ENCODE results near the gene HPS5.

The HPS5 gene

DNA sequence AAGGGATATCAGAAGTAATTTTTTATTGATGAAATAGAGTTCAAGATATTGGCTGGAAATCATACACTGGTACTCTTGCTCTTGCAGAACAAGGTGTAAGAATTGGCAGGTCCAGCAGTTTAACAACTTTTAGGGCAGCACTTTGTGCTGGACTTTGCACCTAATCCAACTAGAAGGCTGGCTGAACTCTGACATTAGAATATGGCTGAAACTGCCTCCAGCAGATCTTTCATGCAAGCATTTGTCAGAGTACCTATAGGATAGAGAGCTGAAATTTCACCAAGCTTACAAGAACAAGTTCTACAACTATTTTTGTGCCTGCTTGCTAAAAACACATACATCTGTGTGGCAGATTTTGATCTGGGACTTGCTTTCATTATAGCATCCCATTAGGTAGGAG lies 17.2 kb downstream of the HPS5 start:
- Histone ChIP-seq H3K9ac (ENCODE audit: low read length) (no peak overlapping the region), H3K27me3 (ENCODE audit: control insufficient read depth, insufficient read depth, low read length) (no peaks in the 10 kb centered on the region), H3K9me3 (ENCODE audit: control insufficient read depth, insufficient read depth, low read depth, low read length) (no peaks in the 10 kb centered on the region), H3K27ac (ENCODE audit: low read depth, low read length) (no peak overlapping the region), H3K4me1 (ENCODE audit: control insufficient read depth, insufficient read depth, low read length) (no peaks in the 10 kb centered on the region), H3K36me3 (ENCODE audit: control insufficient read depth, insufficient read depth, low read length) (peaks cover 94% of the 10 kb centered on the region), H3K4me3 (ENCODE audit: low read depth, low read length) (no peak overlapping the region)

DNA sequence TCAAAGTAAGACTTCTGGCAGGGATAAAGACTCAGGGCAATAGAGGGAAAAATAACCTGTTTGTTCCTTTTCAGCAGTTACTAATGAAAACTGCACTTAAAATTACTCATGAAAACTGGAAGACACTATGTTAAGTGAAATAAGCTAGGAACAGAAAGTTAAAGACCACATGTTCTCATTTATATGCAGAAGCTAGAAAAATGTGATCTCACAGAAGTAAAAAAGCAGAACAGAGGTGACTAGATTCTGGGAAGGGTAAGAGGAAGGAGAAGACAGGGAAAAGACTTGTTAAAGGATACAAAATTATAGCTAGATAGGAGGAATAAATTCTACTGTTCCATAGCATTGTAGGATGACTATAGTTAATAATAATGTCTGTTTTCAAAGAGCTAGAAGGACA lies 22.2 kb downstream of the HPS5 start:
- H3K4me1 ChIP-seq (ENCODE audit: control insufficient read depth, insufficient read depth, low read length) = no peaks in the 10 kb centered on the region
- no peak overlapping the region for H3K4me3 ChIP-seq (ENCODE audit: low read depth, low read length)
- peaks cover 95% of the 10 kb centered on the region for H3K36me3 ChIP-seq (ENCODE audit: control insufficient read depth, insufficient read depth, low read length)
- no peaks in the 10 kb centered on the region for H3K27me3 ChIP-seq (ENCODE audit: control insufficient read depth, insufficient read depth, low read length)
- no peak overlapping the region for H3K9ac ChIP-seq (ENCODE audit: low read length)
- no peak overlapping the region for H3K27ac ChIP-seq (ENCODE audit: low read depth, low read length)
- no peaks in the 10 kb centered on the region for H3K9me3 ChIP-seq (ENCODE audit: control insufficient read depth, insufficient read depth, low read depth, low read length)

DNA sequence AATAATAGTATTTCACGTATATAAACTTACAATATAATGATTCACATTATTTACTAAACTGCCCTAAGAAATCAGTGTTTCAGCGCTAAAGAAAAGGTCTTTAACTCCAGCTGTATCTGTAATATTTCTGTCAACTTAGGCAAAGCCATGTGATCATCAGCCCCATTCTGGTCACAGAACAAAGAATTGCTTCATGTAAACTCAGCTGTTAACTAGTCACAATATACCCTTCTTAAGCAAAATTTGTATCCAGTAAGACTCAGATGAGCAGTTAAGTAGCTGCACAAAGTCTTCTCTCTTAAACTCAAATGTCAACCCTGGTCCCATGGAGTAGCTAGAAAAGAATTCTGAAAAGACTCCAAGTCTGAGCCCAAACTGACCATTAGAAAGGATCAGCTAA lies 26.6 kb downstream of the HPS5 start:
- Histone ChIP-seq H3K9me3 (ENCODE audit: control insufficient read depth, insufficient read depth, low read depth, low read length) (no peaks in the 10 kb centered on the region), H3K4me3 (ENCODE audit: low read depth, low read length) (no peak overlapping the region), H3K27me3 (ENCODE audit: control insufficient read depth, insufficient read depth, low read length) (no peaks in the 10 kb centered on the region), H3K27ac (ENCODE audit: low read depth, low read length) (no peak overlapping the region), H3K9ac (ENCODE audit: low read length) (no peak overlapping the region), H3K36me3 (ENCODE audit: control insufficient read depth, insufficient read depth, low read length) (peaks cover 96% of the 10 kb centered on the region), H3K4me1 (ENCODE audit: control insufficient read depth, insufficient read depth, low read length) (no peaks in the 10 kb centered on the region)

DNA sequence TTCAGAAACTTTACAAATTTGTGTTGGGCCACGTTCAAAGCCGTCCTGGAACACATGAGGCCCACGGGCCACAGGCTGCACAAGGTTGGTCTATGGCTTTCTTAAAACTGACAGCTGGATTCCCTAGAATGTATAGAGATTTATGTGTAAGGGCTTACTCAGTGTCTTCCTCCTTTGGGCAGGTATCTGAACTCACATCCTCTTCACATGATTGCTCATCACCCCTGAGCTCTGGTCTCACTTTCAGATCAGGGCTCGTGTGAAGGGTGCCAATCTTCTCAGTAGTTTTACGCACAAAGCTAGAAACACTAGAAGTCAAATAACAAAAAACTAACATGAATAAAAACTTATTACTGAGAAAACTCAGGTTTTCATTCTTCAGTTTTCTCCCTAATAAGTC lies 27.1 kb downstream of the HPS5 start:
- H3K4me3 ChIP-seq (ENCODE audit: low read depth, low read length) = no peak overlapping the region
- H3K27ac ChIP-seq (ENCODE audit: low read depth, low read length) = no peak overlapping the region
- H3K27me3 ChIP-seq (ENCODE audit: control insufficient read depth, insufficient read depth, low read length) = no peaks in the 10 kb centered on the region
- no peaks in the 10 kb centered on the region for H3K9me3 ChIP-seq (ENCODE audit: control insufficient read depth, insufficient read depth, low read depth, low read length)
- H3K4me1 ChIP-seq (ENCODE audit: control insufficient read depth, insufficient read depth, low read length) = no peaks in the 10 kb centered on the region
- no peak overlapping the region for H3K9ac ChIP-seq (ENCODE audit: low read length)
- peaks cover 96% of the 10 kb centered on the region for H3K36me3 ChIP-seq (ENCODE audit: control insufficient read depth, insufficient read depth, low read length)

DNA sequence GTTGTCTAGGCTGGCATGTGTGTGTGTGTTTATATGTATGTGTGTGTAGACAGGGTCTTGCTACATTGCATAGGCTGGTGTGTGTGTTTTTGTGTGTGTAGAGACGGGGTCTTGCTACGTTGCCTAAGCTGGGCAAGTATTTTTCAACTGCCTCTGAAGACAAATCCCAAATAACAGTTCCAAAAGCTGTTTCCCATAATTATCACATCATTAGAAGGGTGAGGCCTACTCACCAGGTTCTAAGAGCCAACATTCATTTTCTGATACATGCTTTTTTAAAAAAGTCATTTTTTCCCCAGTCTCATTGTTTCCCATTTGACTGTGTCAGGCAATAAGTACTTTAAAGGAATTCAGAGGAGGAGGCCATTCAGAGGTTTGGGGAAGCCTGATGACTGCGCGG lies 33.0 kb downstream of the HPS5 start:
- Histone ChIP-seq H3K27ac (ENCODE audit: low read depth, low read length) (no peak overlapping the region), H3K27me3 (ENCODE audit: control insufficient read depth, insufficient read depth, low read length) (no peaks in the 10 kb centered on the region), H3K4me3 (ENCODE audit: low read depth, low read length) (no peak overlapping the region), H3K4me1 (ENCODE audit: control insufficient read depth, insufficient read depth, low read length) (no peaks in the 10 kb centered on the region), H3K36me3 (ENCODE audit: control insufficient read depth, insufficient read depth, low read length) (peaks cover 93% of the 10 kb centered on the region), H3K9me3 (ENCODE audit: control insufficient read depth, insufficient read depth, low read depth, low read length) (no peaks in the 10 kb centered on the region), H3K9ac (ENCODE audit: low read length) (no peak overlapping the region)

DNA sequence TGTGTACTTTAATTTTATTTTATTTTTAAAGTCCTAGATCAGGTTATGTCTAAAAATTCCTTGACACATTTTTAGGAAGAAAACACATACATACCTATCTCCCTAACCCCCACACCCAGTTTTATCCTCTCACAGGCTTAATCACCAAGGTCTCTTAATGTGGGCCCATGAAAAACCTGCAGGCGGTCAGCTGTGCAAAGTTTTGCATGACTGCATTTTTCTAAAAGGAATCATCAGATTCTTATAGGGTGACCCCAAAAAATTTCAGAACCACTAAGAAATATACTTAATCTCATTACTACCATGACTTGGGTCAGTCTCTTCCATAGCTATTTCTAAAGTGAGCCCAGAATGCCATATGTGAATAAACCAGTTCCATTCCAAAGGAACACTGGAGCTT lies 36.1 kb downstream of the HPS5 start:
- Histone ChIP-seq H3K4me1 (ENCODE audit: control insufficient read depth, insufficient read depth, low read length) (no peaks in the 10 kb centered on the region), H3K36me3 (ENCODE audit: control insufficient read depth, insufficient read depth, low read length) (peaks cover 93% of the 10 kb centered on the region), H3K9me3 (ENCODE audit: control insufficient read depth, insufficient read depth, low read depth, low read length) (no peaks in the 10 kb centered on the region), H3K27me3 (ENCODE audit: control insufficient read depth, insufficient read depth, low read length) (no peaks in the 10 kb centered on the region), H3K4me3 (ENCODE audit: low read depth, low read length) (no peak overlapping the region), H3K9ac (ENCODE audit: low read length) (no peak overlapping the region), H3K27ac (ENCODE audit: low read depth, low read length) (no peak overlapping the region)

DNA sequence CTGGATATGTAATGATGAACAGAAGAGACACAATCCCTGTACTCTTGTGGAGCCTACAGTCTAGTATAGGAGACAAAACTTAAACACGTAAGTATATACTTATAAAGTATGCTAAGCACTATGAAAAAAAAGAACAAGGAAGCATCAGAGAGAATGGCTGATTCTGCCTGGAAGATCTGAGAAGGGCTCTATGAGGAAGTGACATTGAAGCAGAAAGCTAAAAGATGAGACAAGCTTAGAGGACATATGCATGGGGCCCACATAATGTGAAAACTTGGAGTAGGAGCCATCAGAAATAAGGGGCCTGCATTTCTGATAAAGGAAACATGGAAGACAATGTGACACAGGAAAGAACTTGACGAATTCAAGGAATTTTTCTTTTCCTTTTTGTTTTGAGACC lies 39.3 kb downstream of the HPS5 start:
- Histone ChIP-seq H3K27ac (ENCODE audit: low read depth, low read length) (no peak overlapping the region), H3K4me1 (ENCODE audit: control insufficient read depth, insufficient read depth, low read length) (no peaks in the 10 kb centered on the region), H3K9ac (ENCODE audit: low read length) (no peak overlapping the region), H3K4me3 (ENCODE audit: low read depth, low read length) (no peak overlapping the region), H3K36me3 (ENCODE audit: control insufficient read depth, insufficient read depth, low read length) (peaks cover 90% of the 10 kb centered on the region), H3K27me3 (ENCODE audit: control insufficient read depth, insufficient read depth, low read length) (no peaks in the 10 kb centered on the region), H3K9me3 (ENCODE audit: control insufficient read depth, insufficient read depth, low read depth, low read length) (no peaks in the 10 kb centered on the region)

DNA sequence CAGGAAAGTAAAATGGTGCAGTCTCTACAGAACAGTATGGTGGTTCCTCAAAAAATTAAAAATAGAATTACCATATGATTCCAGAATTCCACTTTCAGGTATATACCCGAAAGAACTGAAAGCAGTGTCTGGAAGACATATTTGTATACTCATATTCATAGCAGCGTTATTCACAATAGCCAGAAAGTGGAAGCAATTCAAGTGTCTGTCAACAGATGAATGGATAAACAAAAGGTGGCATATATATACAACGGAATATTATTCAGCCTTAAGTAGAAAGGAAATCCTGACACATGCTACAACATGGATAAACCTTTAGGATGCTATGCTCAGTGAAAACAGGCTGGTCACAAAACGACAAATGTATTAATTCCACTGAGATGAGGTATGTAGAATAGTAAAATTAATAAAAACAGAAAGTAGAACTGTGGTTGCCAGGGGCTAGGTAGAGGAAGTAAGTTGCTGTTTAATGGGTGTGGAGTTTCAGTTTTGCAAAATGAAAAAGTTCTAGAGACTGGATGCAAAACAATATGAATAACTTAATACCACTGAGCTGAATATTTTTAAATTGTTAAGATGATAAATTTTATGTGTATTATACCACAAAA lies 41.4 kb downstream of the HPS5 start:
- H3K27ac ChIP-seq (ENCODE audit: low read depth, low read length) = no peak overlapping the region
- no peak overlapping the region for H3K9ac ChIP-seq (ENCODE audit: low read length)
- no peak overlapping the region for H3K4me3 ChIP-seq (ENCODE audit: low read depth, low read length)
- H3K4me1 ChIP-seq (ENCODE audit: control insufficient read depth, insufficient read depth, low read length) = no peaks in the 10 kb centered on the region
- no peaks in the 10 kb centered on the region for H3K27me3 ChIP-seq (ENCODE audit: control insufficient read depth, insufficient read depth, low read length)
- H3K9me3 ChIP-seq (ENCODE audit: control insufficient read depth, insufficient read depth, low read depth, low read length) = no peaks in the 10 kb centered on the region
- peaks cover 76% of the 10 kb centered on the region for H3K36me3 ChIP-seq (ENCODE audit: control insufficient read depth, insufficient read depth, low read length)

DNA sequence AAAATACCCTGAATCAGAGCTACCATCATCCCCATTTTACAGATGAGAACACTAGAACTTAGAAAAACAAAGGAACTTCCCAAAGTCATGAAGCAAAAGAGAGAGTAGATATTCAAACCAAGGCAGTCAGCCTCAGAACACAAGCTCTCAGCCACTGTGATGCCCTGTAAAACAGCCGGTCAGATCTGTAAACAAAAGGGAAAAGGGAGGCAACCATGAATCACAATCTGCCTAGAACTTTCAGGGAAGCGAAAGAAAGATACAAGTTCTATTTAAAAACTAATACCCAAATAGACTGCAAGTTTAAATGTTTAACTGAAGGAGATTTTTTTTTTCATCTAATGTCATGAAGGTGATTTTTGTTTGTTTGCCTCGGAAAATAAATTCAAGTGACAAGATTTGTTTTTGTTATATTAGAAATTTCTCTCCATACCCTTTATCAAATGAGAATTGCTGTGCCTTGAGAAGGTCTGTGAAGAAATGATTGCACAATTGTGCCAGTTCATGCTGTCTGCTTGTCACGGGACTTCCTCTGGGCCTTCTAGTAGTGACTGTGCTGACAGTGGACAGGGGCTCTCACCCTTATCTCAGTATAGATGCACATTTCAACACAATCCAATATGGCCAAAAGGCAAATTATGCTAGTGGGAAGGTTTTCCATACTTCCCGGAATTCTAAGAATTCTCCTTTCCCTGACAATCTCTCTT lies 44.2 kb downstream of the HPS5 start:
- Histone ChIP-seq H3K4me3 (ENCODE audit: low read depth, low read length) (no peak overlapping the region), H3K27ac (ENCODE audit: low read depth, low read length) (no peak overlapping the region), H3K9ac (ENCODE audit: low read length) (no peak overlapping the region), H3K36me3 (ENCODE audit: control insufficient read depth, insufficient read depth, low read length) (peaks cover 50% of the 10 kb centered on the region), H3K9me3 (ENCODE audit: control insufficient read depth, insufficient read depth, low read depth, low read length) (no peaks in the 10 kb centered on the region), H3K4me1 (ENCODE audit: control insufficient read depth, insufficient read depth, low read length) (no peaks in the 10 kb centered on the region), H3K27me3 (ENCODE audit: control insufficient read depth, insufficient read depth, low read length) (no peaks in the 10 kb centered on the region)

DNA sequence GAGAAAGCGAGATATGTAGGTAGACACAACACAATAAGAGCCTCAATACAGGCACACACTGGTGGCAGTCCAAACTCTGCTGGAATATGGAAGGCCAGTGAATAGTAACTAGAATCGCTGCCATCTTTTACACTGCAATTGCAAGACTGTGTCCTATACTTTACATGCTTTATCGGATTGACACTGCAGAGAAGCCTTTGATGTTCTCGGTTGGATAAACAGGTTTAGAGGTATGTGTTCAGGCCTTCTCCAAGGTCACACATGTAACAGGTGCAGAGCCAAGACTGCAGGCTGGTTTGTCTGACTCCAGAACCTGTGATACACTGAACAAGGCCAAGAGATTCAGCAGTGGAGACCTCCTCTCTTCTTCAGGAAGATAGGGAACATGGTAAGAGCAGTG lies 50.7 kb downstream of the HPS5 start:
- Histone ChIP-seq H3K9me3 (ENCODE audit: control insufficient read depth, insufficient read depth, low read depth, low read length) (no peaks in the 10 kb centered on the region), H3K36me3 (ENCODE audit: control insufficient read depth, insufficient read depth, low read length) (no peaks in the 10 kb centered on the region), H3K27ac (ENCODE audit: low read depth, low read length) (no peak overlapping the region), H3K4me1 (ENCODE audit: control insufficient read depth, insufficient read depth, low read length) (no peaks in the 10 kb centered on the region), H3K27me3 (ENCODE audit: control insufficient read depth, insufficient read depth, low read length) (no peaks in the 10 kb centered on the region), H3K4me3 (ENCODE audit: low read depth, low read length) (no peak overlapping the region), H3K9ac (ENCODE audit: low read length) (no peak overlapping the region)

DNA sequence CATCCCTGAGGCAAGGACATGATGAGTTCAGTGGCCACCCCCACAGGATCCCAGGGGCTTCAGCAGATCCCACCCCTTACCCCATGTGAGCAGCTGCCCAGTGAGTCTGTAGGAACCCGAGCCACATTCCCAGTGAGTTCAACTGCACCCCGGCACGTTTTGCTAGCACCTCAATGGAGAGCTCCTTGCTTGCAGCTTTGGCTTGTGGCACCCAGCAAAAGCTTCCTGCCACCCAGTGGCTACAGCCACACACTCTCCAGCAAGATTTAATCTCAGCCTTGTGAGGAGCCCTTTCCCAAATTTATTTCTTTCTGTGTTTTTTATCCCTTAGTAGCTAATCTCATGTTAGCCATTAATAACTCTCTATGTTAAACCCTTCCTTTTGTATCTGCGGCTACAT lies 51.8 kb downstream of the HPS5 start:
- no peaks in the 10 kb centered on the region for H3K36me3 ChIP-seq (ENCODE audit: control insufficient read depth, insufficient read depth, low read length)
- H3K27me3 ChIP-seq (ENCODE audit: control insufficient read depth, insufficient read depth, low read length) = no peaks in the 10 kb centered on the region
- no peak overlapping the region for H3K9ac ChIP-seq (ENCODE audit: low read length)
- no peak overlapping the region for H3K27ac ChIP-seq (ENCODE audit: low read depth, low read length)
- H3K9me3 ChIP-seq (ENCODE audit: control insufficient read depth, insufficient read depth, low read depth, low read length) = no peaks in the 10 kb centered on the region
- H3K4me1 ChIP-seq (ENCODE audit: control insufficient read depth, insufficient read depth, low read length) = no peaks in the 10 kb centered on the region
- H3K4me3 ChIP-seq (ENCODE audit: low read depth, low read length) = no peak overlapping the region
